ENCODE measurements around the gene KDM1B. TPM values are rescaled to one million over a fixed set of nuclear protein-coding genes. Genes with fewer than 3 reads are reported as not detected.

The KDM1B gene
- total and polyA plus RNA-seq, 2 experiments from 2014 or later: 3.8 to 9.0 TPM

GRCh38 chr6:18234564-18234963 lies 79.3 kb downstream of the KDM1B start:
- Histone ChIP-seq H3K4me1 (ENCODE audit: insufficient read depth) (no peaks in the 10 kb centered on the region), H2AFZ (no peak overlapping the region), H3K79me2 (replicated peaks; ENCODE audit: insufficient read depth) (peaks cover 99% of the 10 kb centered on the region), H3K9me2 (ENCODE audit: insufficient read depth) (no peaks in the 10 kb centered on the region), H3F3A (replicated peaks; ENCODE audit: low read depth) (no peaks in the 10 kb centered on the region), H3K36me3 (ENCODE audit: insufficient read depth) (peaks cover 82% of the 10 kb centered on the region), H3K4me3 (no peak overlapping the region), H4K20me1 (replicated peaks; ENCODE audit: insufficient read depth) (peaks cover 3% of the 10 kb centered on the region; the same call in 1 of the 2 replicates), H3K27ac (ENCODE audit: low read depth) (no peak overlapping the region), H3K4me2 (no peak overlapping the region), H3K27me3 (ENCODE audit: insufficient read depth) (no peaks in the 10 kb centered on the region)
- TF ChIP-seq CTCF (conservative IDR thresholded peaks at IDR 0.05; ENCODE audit: low read depth in 2 of 2) (no peak), NANOG (IDR thresholded peaks at IDR 0.05; ENCODE audit: borderline replicate concordance) (no peak), STAT1 (IDR thresholded peaks at IDR 0.05; ENCODE audit: unreplicated experiment) (no peak), EZH2phosphoT487 (IDR thresholded peaks at IDR 0.05; ENCODE audit: unreplicated experiment) (no peak), ZNF114 (CRISPR knock-in tag; IDR thresholded peaks at IDR 0.05) (no peak), ZNF462 (CRISPR knock-in tag; IDR thresholded peaks at IDR 0.05) (no peak), CREB1 (CRISPR knock-in tag; IDR thresholded peaks at IDR 0.05; ENCODE audit: low read depth) (no peak), EZH2 (IDR thresholded peaks at IDR 0.05; ENCODE audit: low read depth, unreplicated experiment) (no peak), ETS1 (IDR thresholded peaks at IDR 0.05) (no peak), REST (IDR thresholded peaks at IDR 0.05; ENCODE audit: unreplicated experiment) (no peak), JUNB (IDR thresholded peaks at IDR 0.05; ENCODE audit: unreplicated experiment) (no peak)
- no peak overlapping the region for H3K4me3 Mint-ChIP-seq
- ATAC-seq (no peak), DNase-seq (ENCODE audit: low spot score) (no peak)
- peaks cover 99% of the 10 kb centered on the region for H3K36me3 Mint-ChIP-seq (ENCODE audit: low read depth)
- H3K4me1 Mint-ChIP-seq: no peaks in the 10 kb centered on the region
- peaks cover 18% of the 10 kb centered on the region for H3K27me3 Mint-ChIP-seq (ENCODE audit: insufficient read depth, low read depth, poor library complexity)
- H3K9me3 Mint-ChIP-seq: peaks cover 59% of the 10 kb centered on the region
- no peak overlapping the region for H3K27ac Mint-ChIP-seq

Data from GM23338 (cell line).